GM12878 (cell line): ENCODE results near the gene IRF4. TPM values are rescaled to one million over a fixed set of nuclear protein-coding genes. Genes with fewer than 3 reads are reported as not detected.

Experiments
- ATF7 ChIP-seq: fragments of 450-650 bp; IDR thresholded peaks from 2 replicates; pipeline ENCODE4 v1.6.1; 2016; ENCODE audit warnings: low read depth, mild to moderate bottlenecking
- BCL11A ChIP-seq: IDR thresholded peaks from 2 replicates; pipeline ENCODE4 v1.6.1; 2011; ENCODE audit warnings: low read depth, low read length
- BRCA1 ChIP-seq: IDR thresholded peaks from 2 replicates; pipeline ENCODE4 v1.6.1; 2011; ENCODE audit warnings: low read depth, low read length, improper control_type of control experiment
- CBFB ChIP-seq: IDR thresholded peaks from 2 replicates; pipeline ENCODE4 v1.6.1; 2016; ENCODE audit warnings: antibody characterized with exemption, low read depth
- E4F1 ChIP-seq: fragments of 450-650 bp; IDR thresholded peaks from 2 replicates; pipeline ENCODE4 v1.6.1; 2018; ENCODE audit warnings: borderline replicate concordance, mild to moderate bottlenecking; ENCODE audit not compliant: partially characterized antibody
- ELK1 ChIP-seq: IDR thresholded peaks from 2 replicates; pipeline ENCODE4 v1.6.1; 2012; ENCODE audit warnings: low read depth, low read length, improper control_type of control experiment
- ETV6 ChIP-seq, 2 experiments: fragments of 450-650 bp in 1 of 2; IDR thresholded peaks in 1 of 2; conservative IDR thresholded peaks in 1 of 2; 2 replicates each; pipeline ENCODE4 v1.6.1; 2014; ENCODE audit warnings: antibody characterized with exemption in 1 of 2, borderline replicate concordance in 1 of 2, low read depth in 1 of 2, mild to moderate bottlenecking in 1 of 2, moderate library complexity in 1 of 2
- FOS ChIP-seq: IDR thresholded peaks from 3 replicates; pipeline ENCODE4 v1.6.1; 2011; ENCODE audit warnings: borderline replicate concordance; ENCODE audit not compliant: insufficient read length; ENCODE audit errors: extremely low read depth
- IRF4 ChIP-seq: IDR thresholded peaks from 2 replicates; pipeline ENCODE4 v1.6.1; 2011; ENCODE audit warnings: low read depth, low read length
- MLLT1 ChIP-seq: fragments of 450-650 bp; IDR thresholded peaks from 2 replicates; pipeline ENCODE4 v1.6.1; 2016; ENCODE audit warnings: mild to moderate bottlenecking
- MTA3 ChIP-seq: IDR thresholded peaks from 2 replicates; pipeline ENCODE4 v1.6.1; 2012; ENCODE audit warnings: low read length, inconsistent platforms, borderline replicate concordance
- NKRF ChIP-seq: fragments of 450-650 bp; conservative IDR thresholded peaks from 2 replicates; pipeline ENCODE4 v1.6.1; 2017; ENCODE audit warnings: mild to moderate bottlenecking, moderate library complexity
- PKNOX1 ChIP-seq: fragments of 450-650 bp; IDR thresholded peaks from 2 replicates; pipeline ENCODE4 v1.6.1; 2016; ENCODE audit warnings: mild to moderate bottlenecking
- POU2F2 ChIP-seq: IDR thresholded peaks from 3 replicates; pipeline ENCODE4 v1.6.1; 2011; ENCODE audit warnings: low read depth, mild to moderate bottlenecking, low read length, borderline replicate concordance
- RBBP5 ChIP-seq: fragments of 200-600 bp; sonication (generic); conservative IDR thresholded peaks from 2 replicates; pipeline ENCODE4 v1.6.1; 2016
- RELA ChIP-seq: fragments of 450-650 bp; IDR thresholded peaks from 2 replicates; pipeline ENCODE4 v1.8.0; 2014; ENCODE audit warnings: borderline replicate concordance; ENCODE audit not compliant: partially characterized antibody
- RFX5 ChIP-seq: IDR thresholded peaks from 2 replicates; pipeline ENCODE4 v1.6.1; 2011; ENCODE audit warnings: low read depth, low read length, improper control_type of control experiment
- SMAD5 ChIP-seq: IDR thresholded peaks from 2 replicates; pipeline ENCODE4 v1.6.1; 2016; ENCODE audit warnings: antibody characterized with exemption, low read depth
- TCF12 ChIP-seq: IDR thresholded peaks from 2 replicates; pipeline ENCODE4 v1.6.1; 2011; ENCODE audit warnings: low read depth, mild to moderate bottlenecking, low read length
- ZNF217 ChIP-seq: fragments of 450-650 bp; IDR thresholded peaks from 2 replicates; pipeline ENCODE4 v1.6.1; 2017; ENCODE audit warnings: antibody characterized with exemption, mild to moderate bottlenecking
- polyA plus RNA-seq, 11 experiments: library from polyadenylated mRNA; depleted of rRNA in 4 of 11; unstranded in 6 of 11; stranded (reverse) in 5 of 11; fragments of >200 nt; fragmentation: Nextera tagmentation in 4 of 11; fragmentation: Illumina TruSeq in 1 of 11; extraction: Ambion mirVana in 4 of 11; extraction: Trizol in 1 of 11; gene quantifications; 1 replicate in 1 of 11; 2 replicates in 10 of 11; pipeline versions ENCODE4 v1.2.1 to v1.2.3, GENCODE V29; 2011 to 2016; ENCODE audit warnings: inconsistent platforms in 2 of 11, missing spikeins in 2 of 11, low read depth in 1 of 11
- total RNA-seq, 4 experiments: library from RNA; depleted of rRNA in 3 of 4; stranded (reverse); fragments of >200 nt in 3 of 4; fragmentation: Illumina TruSeq in 1 of 4; extraction: Trizol in 1 of 4; gene quantifications; 2 replicates each; pipeline versions ENCODE4 v1.2.1 to v1.2.3, GENCODE V29; 2013 to 2021

Gene IRF4
- total and polyA plus RNA-seq, 10 of the 15 experiments (the other 5 are each of a cell fraction or from before 2014, with no cell fraction given), result 50.0 to 495 (median 257) TPM

- peak; percentile 41; the same call in 1 of the 2 replicates for TF ChIP-seq MLLT1
- no peak for TF ChIP-seq ELK1
- TF ChIP-seq E4F1, result no peak
- TF ChIP-seq FOS, result no peak
- no peak for TF ChIP-seq RBBP5
- no peak for TF ChIP-seq RELA
- no peak for TF ChIP-seq BRCA1
- TF ChIP-seq CBFB, result no peak
- no peak for TF ChIP-seq TCF12
- TF ChIP-seq SMAD5, result no peak
- TF ChIP-seq POU2F2, result peak; percentile 8; the same call in 1 of the 3 replicates
- peak; percentile 94 for TF ChIP-seq PKNOX1
- TF ChIP-seq ATF7, result no peak
- TF ChIP-seq MTA3, result no peak
- peak in 1 of 2 experiments; percentile 72; a peak in 2 of 4 replicates for TF ChIP-seq ETV6 (conservative IDR thresholded peaks at IDR 0.05 in 1 of 2, IDR thresholded peaks at IDR 0.05 in 1 of 2; ENCODE audit: borderline replicate concordance in 1 of 2, low read depth in 1 of 2)
- TF ChIP-seq NKRF, result no peak
- TF ChIP-seq IRF4, result no peak
- TF ChIP-seq RFX5, result no peak; the same call in 1 of the 2 replicates
- no peak for TF ChIP-seq ZNF217
- TF ChIP-seq BCL11A, result no peak
Measured at GRCh38 chr6:356828-357251, 34.7 kb upstream of the IRF4 start (continued).
